ENCODE results near the gene COPS9. TPM values are rescaled to one million over a fixed set of nuclear protein-coding genes. Genes with fewer than 3 reads are reported as not detected.

The COPS9 gene
- total RNA-seq, 1 donor from 2014 or later: 165 TPM

DNA sequence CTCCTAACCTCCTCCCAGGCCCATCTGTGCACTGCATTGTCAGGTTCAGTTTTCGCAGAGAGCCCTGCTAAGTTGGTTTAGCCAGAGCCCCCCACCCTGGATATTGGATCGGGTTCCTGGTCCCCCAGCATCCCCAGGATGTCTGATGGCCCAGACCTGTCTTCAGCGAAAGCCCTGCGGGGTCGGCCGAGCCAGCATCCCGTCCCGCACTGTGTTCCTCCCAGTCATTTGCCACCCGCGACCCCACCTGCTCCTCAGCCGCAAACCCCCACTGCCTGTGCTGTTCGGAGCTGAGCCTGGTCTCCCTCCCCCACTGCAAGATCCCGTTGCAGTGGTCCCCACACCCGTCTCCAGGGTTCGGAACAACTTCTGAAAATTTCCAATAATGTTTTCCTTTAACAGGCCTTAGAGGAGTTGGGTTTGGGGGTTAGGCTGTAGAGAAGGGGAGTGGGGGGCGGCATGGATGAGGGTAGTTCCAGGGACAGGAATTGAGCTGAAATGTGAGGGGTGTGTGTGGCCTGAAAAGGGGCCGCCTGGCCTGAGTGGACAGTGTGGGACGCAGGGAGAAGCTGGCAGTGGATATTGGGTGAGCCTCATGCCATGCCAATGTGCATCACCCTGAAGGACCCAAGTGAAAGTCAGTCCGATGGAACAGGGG is 1.6 kb upstream of the COPS9 start:
- H3K9me3 Mint-ChIP-seq (ENCODE audit: unreplicated experiment): no peaks in the 10 kb centered on the region
- no peak overlapping the region for H3K27ac Mint-ChIP-seq (ENCODE audit: unreplicated experiment)
- peaks cover 14% of the 10 kb centered on the region for H3K4me1 Mint-ChIP-seq (ENCODE audit: unreplicated experiment)
- H3K27me3 Mint-ChIP-seq (ENCODE audit: unreplicated experiment): peaks cover 11% of the 10 kb centered on the region
- H3K4me3 Mint-ChIP-seq (ENCODE audit: unreplicated experiment): no peak overlapping the region
- H3K36me3 Mint-ChIP-seq (ENCODE audit: low read depth, unreplicated experiment): peaks cover 21% of the 10 kb centered on the region
- no peak for DNase-seq (ENCODE audit: low spot score)
- TF ChIP-seq, protein P1, sequence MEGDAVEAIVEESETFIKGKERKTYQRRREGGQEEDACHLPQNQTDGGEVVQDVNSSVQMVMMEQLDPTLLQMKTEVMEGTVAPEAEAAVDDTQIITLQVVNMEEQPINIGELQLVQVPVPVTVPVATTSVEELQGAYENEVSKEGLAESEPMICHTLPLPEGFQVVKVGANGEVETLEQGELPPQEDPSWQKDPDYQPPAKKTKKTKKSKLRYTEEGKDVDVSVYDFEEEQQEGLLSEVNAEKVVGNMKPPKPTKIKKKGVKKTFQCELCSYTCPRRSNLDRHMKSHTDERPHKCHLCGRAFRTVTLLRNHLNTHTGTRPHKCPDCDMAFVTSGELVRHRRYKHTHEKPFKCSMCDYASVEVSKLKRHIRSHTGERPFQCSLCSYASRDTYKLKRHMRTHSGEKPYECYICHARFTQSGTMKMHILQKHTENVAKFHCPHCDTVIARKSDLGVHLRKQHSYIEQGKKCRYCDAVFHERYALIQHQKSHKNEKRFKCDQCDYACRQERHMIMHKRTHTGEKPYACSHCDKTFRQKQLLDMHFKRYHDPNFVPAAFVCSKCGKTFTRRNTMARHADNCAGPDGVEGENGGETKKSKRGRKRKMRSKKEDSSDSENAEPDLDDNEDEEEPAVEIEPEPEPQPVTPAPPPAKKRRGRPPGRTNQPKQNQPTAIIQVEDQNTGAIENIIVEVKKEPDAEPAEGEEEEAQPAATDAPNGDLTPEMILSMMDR (IDR thresholded peaks at IDR 0.05; ENCODE audit: unreplicated experiment): no peak

DNA sequence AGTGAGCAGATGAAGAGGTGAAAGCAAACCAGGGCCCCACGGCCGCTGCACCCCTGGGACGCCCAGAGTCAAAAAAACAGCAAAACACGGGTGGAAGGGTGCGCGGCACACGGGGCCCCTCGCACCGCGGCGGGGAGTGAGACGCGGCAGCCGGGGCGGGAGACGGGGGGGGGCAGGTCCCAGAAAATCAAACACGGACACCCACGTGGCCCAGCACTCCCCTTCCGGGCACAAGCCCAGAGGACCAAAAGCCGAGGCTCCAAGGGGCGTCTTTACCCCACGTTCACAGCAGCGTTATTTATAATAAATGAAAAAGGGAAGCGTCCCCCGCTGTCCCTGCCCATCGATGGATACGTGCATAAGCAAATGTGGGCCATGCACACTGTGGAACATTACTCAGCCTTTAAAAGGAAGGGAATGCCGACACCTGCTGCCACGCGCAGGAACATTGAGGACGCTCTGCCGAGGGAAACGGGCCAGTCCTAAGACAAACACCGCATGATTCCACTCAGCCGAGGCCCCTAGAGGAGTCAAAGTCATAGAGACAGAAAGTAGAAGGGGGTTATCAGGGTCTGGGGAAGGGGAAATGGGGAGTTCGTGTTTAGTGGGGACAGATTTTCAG is 677 bp upstream of the COPS9 start:
- Mint-ChIP-seq H3K27ac (ENCODE audit: unreplicated experiment) (no peak overlapping the region), H3K9me3 (ENCODE audit: unreplicated experiment) (no peaks in the 10 kb centered on the region), H3K4me1 (ENCODE audit: unreplicated experiment) (peaks cover 14% of the 10 kb centered on the region), H3K4me3 (ENCODE audit: unreplicated experiment) (peak overlapping the region; percentile 85), H3K27me3 (ENCODE audit: unreplicated experiment) (peaks cover 11% of the 10 kb centered on the region), H3K36me3 (ENCODE audit: low read depth, unreplicated experiment) (peaks cover 25% of the 10 kb centered on the region)
- no peak for DNase-seq (ENCODE audit: low spot score)
- TF ChIP-seq, protein P1 (IDR thresholded peaks at IDR 0.05; ENCODE audit: unreplicated experiment): no peak

DNA sequence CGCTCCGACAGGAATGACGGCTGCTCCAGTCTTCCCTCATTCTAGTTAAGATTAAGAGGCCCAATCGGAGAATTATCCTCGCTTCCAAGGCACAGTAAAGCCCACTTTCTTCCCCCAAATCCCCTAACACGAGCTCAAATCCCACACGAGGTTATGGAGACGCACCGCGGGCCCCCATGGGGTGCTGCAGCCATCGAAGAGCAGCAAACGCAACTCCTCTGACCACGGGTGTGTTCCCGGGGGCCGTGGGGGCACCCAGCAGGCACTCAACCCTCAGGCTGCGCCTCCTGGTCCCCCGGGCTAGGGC is 446 bp downstream of the COPS9 start:
- no peaks in the 10 kb centered on the region for H3K9me3 Mint-ChIP-seq (ENCODE audit: unreplicated experiment)
- peak overlapping the region; percentile 99 for H3K4me3 Mint-ChIP-seq (ENCODE audit: unreplicated experiment)
- no peak for DNase-seq (ENCODE audit: low spot score)
- H3K36me3 Mint-ChIP-seq (ENCODE audit: low read depth, unreplicated experiment): peaks cover 33% of the 10 kb centered on the region
- H3K27me3 Mint-ChIP-seq (ENCODE audit: unreplicated experiment): peaks cover 11% of the 10 kb centered on the region
- TF ChIP-seq, protein P1 (IDR thresholded peaks at IDR 0.05; ENCODE audit: unreplicated experiment): no peak
- H3K4me1 Mint-ChIP-seq (ENCODE audit: unreplicated experiment): peaks cover 14% of the 10 kb centered on the region
- peak overlapping the region; percentile 91 for H3K27ac Mint-ChIP-seq (ENCODE audit: unreplicated experiment)

DNA sequence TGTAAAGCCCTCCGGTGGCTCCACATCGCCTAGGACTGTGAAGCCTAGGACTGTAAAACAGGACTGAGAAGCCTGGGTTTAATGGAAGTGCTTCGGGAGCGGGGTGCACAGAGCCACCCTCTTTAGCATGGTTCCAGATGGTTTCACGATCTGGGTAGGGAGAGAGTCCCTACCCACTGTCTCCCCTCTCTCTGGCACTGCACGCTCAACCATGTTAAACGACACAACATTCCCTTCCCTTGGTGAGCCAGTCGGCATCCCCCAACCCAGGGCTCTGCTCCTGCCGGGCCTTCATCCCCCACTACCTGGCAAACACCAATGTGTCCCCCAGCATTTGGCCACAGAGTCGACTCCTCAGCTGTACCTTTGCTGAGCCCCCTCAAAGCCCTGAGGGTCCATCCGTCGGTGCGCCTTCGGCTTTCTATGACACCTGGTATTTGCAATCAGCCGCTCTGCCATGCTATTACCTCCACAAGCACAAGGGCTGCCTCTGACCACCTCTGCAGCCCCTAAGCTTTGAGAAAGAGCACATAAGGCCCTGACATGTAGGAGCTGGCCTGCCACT is 1.1 kb downstream of the COPS9 start:
- H3K4me1 Mint-ChIP-seq (ENCODE audit: unreplicated experiment): peaks cover 14% of the 10 kb centered on the region
- peak overlapping the region; percentile 99 for H3K4me3 Mint-ChIP-seq (ENCODE audit: unreplicated experiment)
- no peak for DNase-seq (ENCODE audit: low spot score)

More for the DNA sequence above, 1.1 kb downstream of the COPS9 start:
- Mint-ChIP-seq H3K27ac (ENCODE audit: unreplicated experiment) (peak overlapping the region; percentile 91), H3K36me3 (ENCODE audit: low read depth, unreplicated experiment) (peaks cover 34% of the 10 kb centered on the region), H3K27me3 (ENCODE audit: unreplicated experiment) (peaks cover 11% of the 10 kb centered on the region), H3K9me3 (ENCODE audit: unreplicated experiment) (no peaks in the 10 kb centered on the region)
- TF ChIP-seq, protein P1 (IDR thresholded peaks at IDR 0.05; ENCODE audit: unreplicated experiment): no peak

Data from endothelial cell (in vitro differentiated cells).